ENCODE results near the gene MPO. TPM values are rescaled to one million over a fixed set of nuclear protein-coding genes. Genes with fewer than 3 reads are reported as not detected.

MPO gene
- total and polyA plus RNA-seq, 7 donors = 0.11 to 0.95 (median 0.38) TPM

GRCh38 chr17:58268774-58269556 is 11.8 kb downstream of the MPO start:
- WGBS, 3 donors = 77% methylated on average over 6 of the region's 6 CpGs
- Histone ChIP-seq H3K9me3 (no peaks in the 10 kb centered on the region), H3K4me3 (no peak overlapping the region), H3K36me3 (ENCODE audit: insufficient read depth in 1 of 2, low read depth in 1 of 2) (no peaks in the 10 kb centered on the region), H3K27ac (no peak overlapping the region), H3K27me3 (ENCODE audit: insufficient read depth in 3 of 3, low read length in 2 of 3) (peaks cover 0 to 19% (median 5%) of the 10 kb centered on the region in 3 donors), H3K4me1 (no peaks in the 10 kb centered on the region)
- intact Hi-C loops (cut with DNase I) = no loop called here
- ATAC-seq (no peak), DNase-seq (no peak)
- TF ChIP-seq, protein P1, sequence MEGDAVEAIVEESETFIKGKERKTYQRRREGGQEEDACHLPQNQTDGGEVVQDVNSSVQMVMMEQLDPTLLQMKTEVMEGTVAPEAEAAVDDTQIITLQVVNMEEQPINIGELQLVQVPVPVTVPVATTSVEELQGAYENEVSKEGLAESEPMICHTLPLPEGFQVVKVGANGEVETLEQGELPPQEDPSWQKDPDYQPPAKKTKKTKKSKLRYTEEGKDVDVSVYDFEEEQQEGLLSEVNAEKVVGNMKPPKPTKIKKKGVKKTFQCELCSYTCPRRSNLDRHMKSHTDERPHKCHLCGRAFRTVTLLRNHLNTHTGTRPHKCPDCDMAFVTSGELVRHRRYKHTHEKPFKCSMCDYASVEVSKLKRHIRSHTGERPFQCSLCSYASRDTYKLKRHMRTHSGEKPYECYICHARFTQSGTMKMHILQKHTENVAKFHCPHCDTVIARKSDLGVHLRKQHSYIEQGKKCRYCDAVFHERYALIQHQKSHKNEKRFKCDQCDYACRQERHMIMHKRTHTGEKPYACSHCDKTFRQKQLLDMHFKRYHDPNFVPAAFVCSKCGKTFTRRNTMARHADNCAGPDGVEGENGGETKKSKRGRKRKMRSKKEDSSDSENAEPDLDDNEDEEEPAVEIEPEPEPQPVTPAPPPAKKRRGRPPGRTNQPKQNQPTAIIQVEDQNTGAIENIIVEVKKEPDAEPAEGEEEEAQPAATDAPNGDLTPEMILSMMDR (IDR thresholded peaks at IDR 0.05) = no peak

DNA sequence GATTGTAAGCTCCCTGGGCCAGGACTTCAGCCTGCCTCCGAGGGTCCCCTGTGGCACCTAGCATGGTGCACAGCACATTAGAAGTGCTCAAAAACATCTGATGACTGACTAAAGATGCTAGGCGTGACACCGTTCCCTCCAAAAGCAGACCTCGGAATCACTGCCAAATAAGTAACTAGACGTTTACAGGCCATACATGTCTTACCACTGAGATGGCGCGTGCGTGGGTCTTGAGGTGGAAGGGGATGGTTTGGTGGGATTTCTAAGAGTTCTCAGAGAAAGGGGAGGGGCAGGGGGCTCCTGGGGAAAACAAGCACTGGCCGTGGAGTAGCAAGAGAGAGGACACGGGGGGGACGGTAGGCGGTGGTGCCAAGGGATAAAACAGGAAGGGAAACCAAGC is 12.4 kb downstream of the MPO start:
- H3K27me3 ChIP-seq (ENCODE audit: insufficient read depth in 3 of 3, low read length in 2 of 3) = peaks cover 0 to 23% (median 5%) of the 10 kb centered on the region in 3 donors
- WGBS, 3 donors = 84 to 91% (median 87%) methylated on average over 12 of the region's 12 CpGs

DNA sequence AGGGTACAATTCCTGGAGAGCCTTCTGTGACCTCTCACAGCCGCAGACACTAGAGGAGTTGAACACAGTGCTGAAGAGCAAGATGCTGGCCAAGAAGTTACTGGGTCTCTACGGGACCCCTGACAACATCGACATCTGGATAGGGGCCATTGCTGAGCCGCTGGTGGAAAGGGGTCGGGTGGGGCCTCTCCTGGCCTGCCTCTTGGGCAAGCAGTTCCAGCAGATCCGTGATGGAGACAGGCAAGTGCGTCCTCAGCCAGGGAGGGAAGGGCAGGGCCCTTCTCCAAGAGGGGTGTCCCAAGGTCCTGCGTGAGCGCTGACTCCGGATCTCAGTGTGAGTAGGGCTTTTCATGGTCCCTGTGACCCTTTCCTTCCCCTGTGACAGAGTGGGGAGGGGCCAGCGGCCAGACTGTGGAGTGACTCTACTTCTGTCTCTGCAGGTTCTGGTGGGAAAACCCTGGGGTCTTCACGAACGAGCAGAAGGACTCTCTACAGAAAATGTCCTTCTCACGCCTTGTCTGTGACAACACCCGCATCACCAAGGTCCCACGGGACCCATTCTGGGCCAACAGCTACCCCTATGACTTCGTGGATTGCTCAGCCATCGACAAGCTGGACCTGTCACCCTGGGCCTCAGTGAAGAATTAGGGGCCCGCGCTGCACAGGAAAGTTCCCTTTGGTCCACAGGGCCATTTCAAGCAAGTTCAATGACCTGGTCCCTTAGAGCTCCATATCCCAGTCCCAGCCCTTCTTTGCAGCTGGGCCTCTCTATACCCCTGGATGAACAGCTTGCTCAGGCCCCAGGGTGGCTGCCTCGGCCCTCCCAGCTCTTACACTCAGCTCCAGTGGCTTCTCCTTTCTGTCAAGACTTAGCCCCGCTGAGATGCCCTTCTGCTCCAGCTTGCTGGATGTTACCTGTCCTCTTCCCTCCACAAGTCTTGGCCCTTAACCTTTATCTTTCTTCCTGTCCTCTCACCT is 13.1 kb downstream of the MPO start:
- Histone ChIP-seq H3K4me1 (no peaks in the 10 kb centered on the region), H3K9me3 (no peaks in the 10 kb centered on the region), H3K27me3 (ENCODE audit: insufficient read depth in 3 of 3, low read length in 2 of 3) (peaks cover 0 to 23% (median 5%) of the 10 kb centered on the region in 3 donors), H3K36me3 (ENCODE audit: insufficient read depth in 1 of 2, low read depth in 1 of 2) (no peaks in the 10 kb centered on the region), H3K27ac (no peak overlapping the region), H3K4me3 (no peak overlapping the region)
- no peak for DNase-seq
- ATAC-seq = no peak
- intact Hi-C loops (cut with DNase I) = no loop called here
- WGBS, 3 donors = 69 to 77% (median 71%) methylated on average over 22 of the region's 22 CpGs
- TF ChIP-seq, protein P1 (IDR thresholded peaks at IDR 0.05) = no peak

More for the DNA sequence above, 12.4 kb downstream of the MPO start:
- TF ChIP-seq, protein P1 (IDR thresholded peaks at IDR 0.05) = no peak
- no peak for DNase-seq
- Histone ChIP-seq H3K36me3 (ENCODE audit: insufficient read depth in 1 of 2, low read depth in 1 of 2) (no peaks in the 10 kb centered on the region), H3K9me3 (no peaks in the 10 kb centered on the region), H3K4me3 (no peak overlapping the region), H3K4me1 (no peaks in the 10 kb centered on the region), H3K27ac (no peak overlapping the region)
- intact Hi-C loops (cut with DNase I) = no loop called here
- no peak for ATAC-seq

- no peak overlapping the region for H3K4me3 ChIP-seq
- TF ChIP-seq, protein P1 (IDR thresholded peaks at IDR 0.05) = no peak
- DNase-seq (no peak), ATAC-seq (no peak)
- intact Hi-C loops (cut with DNase I) = no loop called here
- no peaks in the 10 kb centered on the region for H3K9me3 ChIP-seq
- H3K36me3 ChIP-seq (ENCODE audit: insufficient read depth in 1 of 2, low read depth in 1 of 2) = no peaks in the 10 kb centered on the region
- no peak overlapping the region for H3K27ac ChIP-seq
- H3K27me3 ChIP-seq (ENCODE audit: insufficient read depth in 3 of 3, low read length in 2 of 3) = peaks cover 0 to 31% (median 5%) of the 10 kb centered on the region in 3 donors
- 91 to 96% (median 92%) methylated on average over 7 of the region's 7 CpGs for WGBS, 3 donors
- no peaks in the 10 kb centered on the region for H3K4me1 ChIP-seq
Measured at GRCh38 chr17:58265902-58266875, 14.5 kb downstream of the MPO start.
